Neural cell (in vitro differentiated cells): ENCODE results near the gene ZNF182.
"Not testable (repeated sequence)": the region's sequence is repeated elsewhere in the genome, so short reads cannot be mapped to it uniquely, and the experiment has no call there.

Experiments
- CTCF ChIP-seq: fragments of 450-650 bp; IDR thresholded peaks from 2 replicates; pipeline ENCODE4 v1.5.1; 2014; ENCODE audit warnings: antibody characterized with exemption, mild to moderate bottlenecking, moderate library complexity; ENCODE audit not compliant: poor library complexity, severe bottlenecking
- EP300 ChIP-seq: fragments of 450-650 bp; conservative IDR thresholded peaks from 2 replicates; pipeline ENCODE4 v1.6.1; 2014; ENCODE audit warnings: antibody characterized with exemption, mild to moderate bottlenecking, moderate library complexity; ENCODE audit not compliant: poor library complexity, severe bottlenecking

GRCh38 chrX:47961830-47962229, 42.0 kb downstream of the ZNF182 start:
- TF ChIP-seq CTCF, EP300: not testable (repeated sequence)
